GM21723 (cell line): ENCODE data around the gene VWA3B.

ENCODE experiments used
- ATAC-seq: cut with Tn5 transposase; IDR thresholded peaks from one replicate; pipeline ENCODE4 v1.9.1; 2021; ENCODE audit warnings: mild to moderate bottlenecking, moderate library complexity; ENCODE audit not compliant: unreplicated experiment

The VWA3B gene

GRCh38 chr2:98172150-98172765, 85.3 kb downstream of the VWA3B start:
- no peak for ATAC-seq

DNA sequence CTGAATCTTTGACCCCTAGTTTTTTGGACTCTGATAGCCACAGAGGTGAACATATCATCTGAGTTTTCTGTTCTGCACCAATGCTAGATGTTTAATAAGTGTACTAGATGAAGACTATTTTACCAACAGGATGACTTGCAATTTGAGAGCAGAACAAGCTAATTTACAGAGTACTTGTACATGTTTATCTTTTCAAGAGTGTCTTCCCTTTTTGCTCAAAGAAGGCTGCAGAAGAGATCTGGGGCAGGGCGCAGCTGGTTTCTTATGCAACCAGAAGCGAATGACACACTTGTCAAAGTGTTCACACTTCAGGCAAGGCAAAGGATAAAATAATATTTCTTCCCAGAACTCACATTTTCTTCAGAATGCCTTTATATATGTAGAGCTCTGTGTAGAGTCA, 86.0 kb downstream of the VWA3B start:
- no peak for ATAC-seq

GRCh38 chr2:98175811-98176210, 88.8 kb downstream of the VWA3B start:
- ATAC-seq, result no peak

DNA sequence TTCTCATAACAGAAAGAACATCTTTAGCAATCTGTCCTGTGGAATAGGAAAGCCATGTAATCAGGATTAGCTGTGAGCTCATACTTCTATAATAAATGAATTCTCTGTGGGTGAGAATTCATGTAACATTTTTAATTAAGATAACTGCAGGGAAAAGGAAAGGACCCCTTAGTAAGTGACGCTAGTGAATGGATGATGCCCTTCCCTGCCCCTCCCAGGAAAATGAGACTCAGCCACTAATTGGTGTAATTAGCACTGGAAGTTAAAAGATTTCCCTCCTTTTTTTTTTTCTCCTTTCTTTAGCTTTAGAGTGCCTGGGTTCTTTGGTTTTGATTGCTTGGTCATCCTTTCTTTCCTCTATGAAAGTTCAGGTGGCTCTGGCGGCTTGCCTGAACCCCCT, 90.3 kb downstream of the VWA3B start:
- no peak for ATAC-seq

GRCh38 chr2:98177986-98178385, 91.0 kb downstream of the VWA3B start:
- no peak for ATAC-seq

GRCh38 chr2:98180456-98180855, 93.5 kb downstream of the VWA3B start:
- ATAC-seq, result no peak

DNA sequence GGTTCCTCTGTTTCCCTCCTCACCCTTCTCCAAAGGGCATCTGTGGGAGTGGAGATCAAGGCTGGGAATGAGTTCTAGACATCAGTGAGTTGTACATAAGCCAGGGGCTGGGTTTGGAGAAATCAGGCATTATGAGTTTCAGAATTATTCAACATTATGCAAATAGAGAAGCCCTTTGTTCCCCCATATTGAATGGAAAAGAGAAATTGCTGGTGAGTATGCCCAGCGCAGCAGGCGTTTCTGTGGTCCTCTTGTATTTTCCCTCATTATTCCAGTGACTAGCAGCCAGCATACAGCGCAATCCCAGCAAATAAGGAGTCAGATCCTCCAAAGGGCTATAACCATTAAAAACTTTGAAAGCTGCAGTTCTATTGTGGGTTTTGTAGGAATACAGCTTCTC, 94.4 kb downstream of the VWA3B start:
- ATAC-seq, result no peak

DNA sequence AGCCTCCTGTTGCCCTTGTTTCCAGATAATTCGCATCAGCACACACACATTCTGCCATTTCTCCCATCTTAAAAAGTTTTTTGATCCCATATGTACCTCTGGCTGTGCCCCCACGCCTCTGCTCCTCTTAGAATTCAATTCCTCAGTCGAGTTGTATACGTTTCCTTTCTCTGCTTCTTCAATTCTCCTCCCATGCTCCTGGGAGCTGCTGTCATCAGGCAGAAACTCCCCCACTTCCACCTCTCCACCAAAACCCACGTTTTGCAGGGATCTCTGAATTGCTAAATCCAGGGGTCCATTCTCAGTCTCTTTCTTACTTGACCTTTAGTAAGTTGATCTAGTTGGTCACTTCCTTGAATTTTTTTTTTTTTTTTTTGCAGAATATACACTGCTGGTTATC, 98.8 kb downstream of the VWA3B start:
- ATAC-seq, result no peak

DNA sequence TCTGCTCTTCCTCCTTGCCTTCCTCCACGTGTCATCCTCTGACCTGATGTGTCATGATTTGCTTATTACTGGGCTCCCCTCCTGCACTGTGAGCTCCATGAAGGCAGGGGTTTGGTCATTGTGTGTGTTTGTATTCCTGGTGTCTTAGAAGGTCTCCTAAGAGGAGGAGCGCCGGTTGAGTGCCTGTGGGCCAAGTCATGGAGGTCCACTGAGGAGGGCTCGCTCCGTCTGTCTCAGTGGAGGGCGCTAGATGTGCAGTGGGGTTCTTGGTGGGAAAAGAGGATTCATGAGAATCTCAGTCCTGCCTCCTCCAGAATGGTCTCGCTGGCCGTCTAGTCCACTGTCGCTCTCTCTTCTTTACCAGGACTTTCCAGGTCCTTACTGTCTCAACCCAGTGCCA, 100.2 kb downstream of the VWA3B start:
- no peak for ATAC-seq

GRCh38 chr2:98188351-98189046, 101.5 kb downstream of the VWA3B start:
- no peak for ATAC-seq

GRCh38 chr2:98191883-98192282, 104.9 kb downstream of the VWA3B start:
- ATAC-seq, result no peak

DNA sequence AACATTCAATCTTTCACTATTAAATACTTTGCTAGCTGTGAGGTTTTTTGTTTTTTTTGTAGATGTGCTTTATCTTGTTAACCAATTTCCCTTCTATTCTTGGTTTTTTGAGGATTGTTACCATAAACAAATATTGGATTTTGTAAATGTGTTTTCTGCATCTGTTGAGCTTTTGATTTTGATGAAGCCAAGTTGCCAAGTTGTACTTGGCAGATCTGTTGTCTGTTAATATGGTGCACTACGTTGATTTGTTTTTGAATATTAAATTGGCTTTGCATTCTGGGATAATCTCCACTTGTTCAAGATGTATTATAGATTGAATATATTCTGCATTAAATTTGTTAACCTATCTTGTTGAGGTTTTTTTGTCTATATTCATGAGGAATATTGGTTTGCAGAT, 114.6 kb downstream of the VWA3B start:
- no peak for ATAC-seq

- no peak for ATAC-seq
These were observed 118.9 kb downstream of the VWA3B start for GRCh38 chr2:98205889-98206288.

DNA sequence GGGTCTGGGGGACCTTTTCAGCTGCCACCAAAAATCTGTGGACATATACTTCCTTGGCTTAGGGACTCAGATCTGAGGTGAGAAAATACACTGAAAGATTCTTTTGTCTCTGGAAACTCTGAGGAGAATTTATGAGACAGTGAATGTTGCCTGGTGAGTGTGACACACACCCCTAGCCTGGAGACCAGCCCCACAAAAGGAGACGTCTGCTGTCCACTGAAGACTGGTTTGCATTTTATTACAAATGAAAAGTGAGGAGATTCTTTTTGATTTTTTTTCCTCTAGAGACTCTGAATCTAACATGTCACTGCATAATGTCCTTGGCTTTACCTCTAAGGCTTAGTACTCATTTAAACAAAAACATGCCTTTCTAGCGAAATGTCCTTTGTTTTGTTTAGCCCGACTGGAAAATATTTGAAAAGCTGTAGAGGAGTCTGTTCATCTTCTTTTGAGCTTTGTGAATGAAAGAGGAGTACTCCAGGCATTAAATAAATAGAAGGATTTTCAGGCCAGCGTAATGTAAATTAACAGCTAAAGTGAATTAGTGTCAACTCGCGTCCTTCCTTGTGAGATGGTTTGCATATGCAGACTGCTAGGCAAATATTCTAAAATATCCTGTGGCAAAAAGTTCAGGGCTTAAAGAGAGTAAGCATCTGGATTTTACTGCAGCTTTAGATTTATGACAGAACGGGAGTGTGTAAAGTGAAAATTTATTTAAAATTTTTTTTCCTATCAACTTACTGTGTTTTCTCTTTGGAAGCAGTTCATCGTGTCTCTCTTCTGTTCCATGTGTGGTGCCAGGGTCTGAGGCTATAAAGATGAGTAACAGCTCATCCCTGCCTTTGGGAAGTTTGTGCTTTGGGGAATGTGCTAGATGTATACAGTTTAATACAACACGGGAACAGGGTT, 125.4 kb downstream of the VWA3B start:
- no peak for ATAC-seq

- ATAC-seq, result no peak
These were observed 129.6 kb downstream of the VWA3B start for GRCh38 chr2:98216616-98217015.

DNA sequence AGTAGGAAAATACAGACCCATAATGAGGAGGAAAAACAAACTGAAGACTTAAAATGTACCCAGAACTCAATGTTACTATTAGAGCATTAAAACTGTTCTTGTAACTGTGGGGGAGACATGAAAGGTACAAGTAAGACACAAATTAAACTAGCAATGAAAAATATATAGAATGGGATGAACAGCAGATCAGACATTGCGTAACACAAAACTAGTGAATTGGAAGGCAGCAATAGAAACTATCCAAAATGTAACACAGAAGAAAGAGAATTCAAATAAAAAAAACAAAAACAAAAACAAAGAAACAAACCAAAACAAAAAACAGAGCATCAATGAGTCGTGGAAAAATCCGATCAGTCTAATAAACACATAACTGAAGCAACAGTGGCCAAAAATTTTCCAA, 132.2 kb downstream of the VWA3B start:
- ATAC-seq, result no peak

GRCh38 chr2:98233941-98234340, 147.0 kb downstream of the VWA3B start:
- no peak for ATAC-seq

- ATAC-seq, result no peak
These were observed 147.8 kb downstream of the VWA3B start for GRCh38 chr2:98234776-98235175.

DNA sequence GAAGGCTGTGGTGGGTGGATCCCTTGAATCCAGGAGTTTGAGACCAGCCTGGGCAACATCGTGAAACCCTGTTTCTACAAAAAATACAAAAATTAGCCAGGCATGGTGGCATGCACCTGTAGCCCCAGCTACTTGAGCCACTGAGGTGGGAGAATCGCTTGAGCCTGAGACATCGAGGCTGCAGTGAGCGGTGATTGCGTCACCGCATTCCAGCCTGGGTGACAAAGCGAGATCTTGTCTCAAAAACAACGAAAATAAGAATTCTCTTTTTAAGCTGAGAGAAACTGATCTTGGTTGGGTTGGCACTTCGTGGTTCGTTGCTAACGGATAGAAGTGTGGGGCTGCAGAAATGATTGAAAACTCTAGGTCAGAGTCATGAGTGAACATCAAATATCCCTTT, 150.0 kb downstream of the VWA3B start:
- no peak for ATAC-seq

DNA sequence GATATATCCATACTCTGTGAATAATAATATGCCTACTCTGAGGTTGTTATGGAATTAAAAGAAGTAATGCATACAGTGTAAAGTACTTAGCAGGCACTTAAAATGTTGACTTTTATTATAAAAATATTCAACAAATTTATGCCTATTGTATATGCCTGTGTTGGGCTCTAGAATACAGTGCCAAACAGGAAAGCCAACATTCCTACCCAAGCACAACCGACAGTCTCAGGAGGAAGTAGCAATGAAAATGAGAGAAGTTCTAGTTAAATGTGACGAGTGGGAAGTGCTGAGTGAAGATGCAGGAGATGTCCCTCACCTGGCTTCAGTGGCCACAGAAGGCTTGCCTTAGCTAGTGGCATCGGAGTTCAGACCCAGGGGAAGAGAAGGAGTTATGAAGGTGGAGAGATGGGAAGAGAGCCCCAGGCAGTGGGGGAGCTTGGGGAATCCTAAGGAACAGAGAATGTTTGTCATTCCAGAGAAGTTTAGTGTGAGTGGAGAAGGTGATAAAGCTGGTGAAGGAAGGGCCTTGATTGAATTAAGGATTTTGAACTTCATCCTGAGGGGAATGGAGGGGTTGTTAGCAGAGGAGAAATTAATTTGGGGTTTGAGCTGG, 153.9 kb downstream of the VWA3B start:
- no peak for ATAC-seq

GRCh38 chr2:98241592-98241991, 154.6 kb downstream of the VWA3B start:
- no peak for ATAC-seq
